ENCODE data around the gene BAD. TPM values are rescaled to one million over a fixed set of nuclear protein-coding genes. Genes with fewer than 3 reads are reported as not detected.

Gene BAD
- total RNA-seq, 2 experiments from 2014 or later = 21.2 to 74.2 TPM

DNA sequence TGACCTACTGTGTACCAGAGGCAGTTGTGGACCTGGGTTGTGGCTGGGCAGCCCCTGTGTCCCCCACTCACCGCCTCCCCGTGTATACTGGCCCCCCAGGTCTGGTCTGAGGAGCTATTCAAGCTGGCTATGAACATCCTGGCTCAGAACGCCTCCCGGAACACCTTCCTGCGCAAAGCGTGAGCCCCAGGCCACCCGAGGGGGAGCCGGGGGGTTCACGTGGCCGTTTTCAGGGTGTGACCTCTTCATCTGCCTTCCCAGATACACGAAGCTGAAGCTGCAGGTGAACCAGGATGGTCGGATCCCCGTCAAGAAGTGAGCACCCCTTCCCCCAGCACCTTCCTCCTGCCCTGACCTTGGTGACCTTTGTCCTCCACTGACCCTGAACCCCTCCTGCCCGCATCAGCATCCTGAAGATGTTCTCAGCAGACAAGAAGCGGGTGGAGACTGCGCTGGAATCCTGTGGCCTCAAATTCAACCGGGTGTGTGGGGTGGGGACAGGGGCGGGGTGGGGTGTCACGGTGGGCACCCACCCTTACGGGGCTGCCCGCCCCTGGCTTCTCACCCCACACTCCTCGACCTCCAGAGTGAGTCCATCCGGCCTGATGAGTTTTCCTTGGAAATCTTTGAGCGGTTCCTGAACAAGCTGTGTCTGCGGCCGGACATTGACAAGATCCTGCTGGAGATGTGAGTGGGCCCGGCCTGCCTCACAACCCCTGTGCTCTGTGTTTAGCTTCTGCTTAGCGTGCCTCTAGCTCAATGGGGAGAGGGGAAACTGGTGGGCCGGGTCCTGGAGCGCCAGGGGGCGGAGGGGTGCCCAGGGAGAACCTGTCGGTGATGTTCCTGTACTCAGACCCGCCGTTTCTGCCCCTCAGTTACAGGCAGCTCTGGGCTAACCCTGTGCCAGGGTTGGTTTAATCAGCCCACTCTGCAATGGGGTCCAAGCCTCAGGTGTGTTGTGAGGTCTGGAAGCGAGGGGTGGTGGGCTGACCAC lies 29.0 kb downstream of the BAD start:
- no peak for DNase-seq (ENCODE audit: low spot score)
- TF ChIP-seq EZH2phosphoT487 (IDR thresholded peaks at IDR 0.05; ENCODE audit: borderline replicate concordance, low read depth, low read length) (no peak), CTCF (conservative IDR thresholded peaks at IDR 0.05; ENCODE audit: low read length) (no peak)
- POLR2A ChIA-PET = no interaction called here
- CTCF ChIA-PET (ENCODE audit: unreplicated experiment) = no interaction called here
- BruUV-seq (replicated peaks) = no TSS peak
- H3K4me3 ChIP-seq (ENCODE audit: low read depth, low read length, poor library complexity, severe bottlenecking) = no peak overlapping the region
- intact Hi-C loops (cut with micrococcal nuclease; ENCODE audit: unreplicated experiment) = no loop called here
- H4K20me1 ChIP-seq (ENCODE audit: insufficient read depth, low read length) = no peaks in the 10 kb centered on the region
- no peak overlapping the region for H3K4me2 ChIP-seq (ENCODE audit: low read length)
- H3K27ac ChIP-seq (ENCODE audit: low read depth, low read length, poor library complexity, severe bottlenecking) = no peak overlapping the region
- H3K79me2 ChIP-seq (ENCODE audit: insufficient read depth, low read depth, low read length) = no peaks in the 10 kb centered on the region
- no peaks in the 10 kb centered on the region for H3K9me3 ChIP-seq (ENCODE audit: low read length)
- no peak overlapping the region for H2AFZ ChIP-seq (ENCODE audit: low read length)
- H3K9me2 ChIP-seq (ENCODE audit: insufficient read depth, low read length) = no peaks in the 10 kb centered on the region
- peaks cover 25% of the 10 kb centered on the region for H3K4me1 ChIP-seq (ENCODE audit: insufficient read depth, low read length, poor library complexity, severe bottlenecking)
- no peaks in the 10 kb centered on the region for H3K36me3 ChIP-seq (ENCODE audit: insufficient read depth, low read length)

- H3K4me3 ChIP-seq (ENCODE audit: low read depth, low read length, poor library complexity, severe bottlenecking) = no peak overlapping the region
- H2AFZ ChIP-seq (ENCODE audit: low read length) = no peak overlapping the region
- H3K27ac ChIP-seq (ENCODE audit: low read depth, low read length, poor library complexity, severe bottlenecking) = no peak overlapping the region
- H3K4me1 ChIP-seq (ENCODE audit: insufficient read depth, low read length, poor library complexity, severe bottlenecking) = peaks cover 36% of the 10 kb centered on the region
- H3K4me2 ChIP-seq (ENCODE audit: low read length) = no peak overlapping the region
- H3K9me2 ChIP-seq (ENCODE audit: insufficient read depth, low read length) = no peaks in the 10 kb centered on the region
- H4K20me1 ChIP-seq (ENCODE audit: insufficient read depth, low read length) = no peaks in the 10 kb centered on the region
- no peaks in the 10 kb centered on the region for H3K9me3 ChIP-seq (ENCODE audit: low read length)
- DNase-seq (ENCODE audit: low spot score) = no peak
- no peaks in the 10 kb centered on the region for H3K36me3 ChIP-seq (ENCODE audit: insufficient read depth, low read length)
- no peaks in the 10 kb centered on the region for H3K79me2 ChIP-seq (ENCODE audit: insufficient read depth, low read depth, low read length)
- ChIA-PET CTCF (ENCODE audit: unreplicated experiment) (no interaction called here), POLR2A (interaction anchor here (1.1 kb wide), 1 partner anchor 13 kb away, joined by 6 read pairs; no protein-coding TSS in a partner anchor)
- no TSS peak for BruUV-seq (replicated peaks)
- intact Hi-C loops (cut with micrococcal nuclease; ENCODE audit: unreplicated experiment) = no loop called here
- TF ChIP-seq EZH2phosphoT487 (IDR thresholded peaks at IDR 0.05; ENCODE audit: borderline replicate concordance, low read depth, low read length) = no peak
- TF ChIP-seq CTCF (conservative IDR thresholded peaks at IDR 0.05; ENCODE audit: low read length) = no peak
These were observed 30.1 kb downstream of the BAD start for GRCh38 chr11:64254326-64254725.

- H3K27ac ChIP-seq (ENCODE audit: low read depth, low read length, poor library complexity, severe bottlenecking) = no peak overlapping the region
- H3K4me2 ChIP-seq (ENCODE audit: low read length) = no peak overlapping the region
- POLR2A ChIA-PET = interaction anchor here (1.1 kb wide), 1 partner anchor 14 kb away, joined by 6 read pairs; no protein-coding TSS in a partner anchor
- H3K36me3 ChIP-seq (ENCODE audit: insufficient read depth, low read length) = no peaks in the 10 kb centered on the region
- intact Hi-C loops (cut with micrococcal nuclease; ENCODE audit: unreplicated experiment) = no loop called here
- DNase-seq (ENCODE audit: low spot score) = no peak
- CTCF ChIA-PET (ENCODE audit: unreplicated experiment) = no interaction called here
- no peaks in the 10 kb centered on the region for H4K20me1 ChIP-seq (ENCODE audit: insufficient read depth, low read length)
- H3K79me2 ChIP-seq (ENCODE audit: insufficient read depth, low read depth, low read length) = no peaks in the 10 kb centered on the region
- H3K9me2 ChIP-seq (ENCODE audit: insufficient read depth, low read length) = no peaks in the 10 kb centered on the region
- BruUV-seq (replicated peaks) = no TSS peak
- TF ChIP-seq EZH2phosphoT487 (IDR thresholded peaks at IDR 0.05; ENCODE audit: borderline replicate concordance, low read depth, low read length) = no peak
- no peak for TF ChIP-seq CTCF (conservative IDR thresholded peaks at IDR 0.05; ENCODE audit: low read length)
- no peak overlapping the region for H2AFZ ChIP-seq (ENCODE audit: low read length)
- H3K4me3 ChIP-seq (ENCODE audit: low read depth, low read length, poor library complexity, severe bottlenecking) = no peak overlapping the region
- no peaks in the 10 kb centered on the region for H3K9me3 ChIP-seq (ENCODE audit: low read length)
- H3K4me1 ChIP-seq (ENCODE audit: insufficient read depth, low read length, poor library complexity, severe bottlenecking) = peaks cover 40% of the 10 kb centered on the region
These were observed 31.0 kb downstream of the BAD start for GRCh38 chr11:64253481-64253880.

All from OCI-LY7 (cell line).